Tibial nerve (tissue), 3 donors: Measurements from ENCODE around the gene OLFM4.

ENCODE experiments used
- POLR2A ChIP-seq, 2 donors: fragments of 450-650 bp; IDR thresholded peaks; one replicate each; pipeline ENCODE4 v1.6.1; 2017; ENCODE audit warnings: antibody characterized with exemption in 2 of 2, mild to moderate bottlenecking in 2 of 2, moderate library complexity in 2 of 2
- TF ChIP-seq, protein P1 (sequence below), 5 experiments: fragments of 200-600 bp in 3 of 5; fragments of 450-650 bp in 2 of 5; sonication (generic) in 3 of 5; IDR thresholded peaks; one replicate each; pipeline ENCODE4 v1.5.1; 2016 to 2019; ENCODE audit warnings: antibody characterized with exemption in 5 of 5, mild to moderate bottlenecking in 3 of 5, moderate library complexity in 2 of 5

- TF ChIP-seq, protein P1, sequence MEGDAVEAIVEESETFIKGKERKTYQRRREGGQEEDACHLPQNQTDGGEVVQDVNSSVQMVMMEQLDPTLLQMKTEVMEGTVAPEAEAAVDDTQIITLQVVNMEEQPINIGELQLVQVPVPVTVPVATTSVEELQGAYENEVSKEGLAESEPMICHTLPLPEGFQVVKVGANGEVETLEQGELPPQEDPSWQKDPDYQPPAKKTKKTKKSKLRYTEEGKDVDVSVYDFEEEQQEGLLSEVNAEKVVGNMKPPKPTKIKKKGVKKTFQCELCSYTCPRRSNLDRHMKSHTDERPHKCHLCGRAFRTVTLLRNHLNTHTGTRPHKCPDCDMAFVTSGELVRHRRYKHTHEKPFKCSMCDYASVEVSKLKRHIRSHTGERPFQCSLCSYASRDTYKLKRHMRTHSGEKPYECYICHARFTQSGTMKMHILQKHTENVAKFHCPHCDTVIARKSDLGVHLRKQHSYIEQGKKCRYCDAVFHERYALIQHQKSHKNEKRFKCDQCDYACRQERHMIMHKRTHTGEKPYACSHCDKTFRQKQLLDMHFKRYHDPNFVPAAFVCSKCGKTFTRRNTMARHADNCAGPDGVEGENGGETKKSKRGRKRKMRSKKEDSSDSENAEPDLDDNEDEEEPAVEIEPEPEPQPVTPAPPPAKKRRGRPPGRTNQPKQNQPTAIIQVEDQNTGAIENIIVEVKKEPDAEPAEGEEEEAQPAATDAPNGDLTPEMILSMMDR (IDR thresholded peaks at IDR 0.05): no peak
- no peak for TF ChIP-seq POLR2A (IDR thresholded peaks at IDR 0.05)
Observed at GRCh38 chr13:53042877-53043276, 14.3 kb downstream of the OLFM4 start.
